ENCODE measurements around the gene POMP.

- TF ChIP-seq CTCF (IDR thresholded peaks at IDR 0.05): no peak
- no peak for TF ChIP-seq POLR2A (IDR thresholded peaks at IDR 0.05)
Measured at GRCh38 chr13:28710161-28710560, 51.2 kb downstream of the POMP start.

All from uterus (tissue), 2 donors.